ENCODE measurements around the gene CRACDL. TPM values are rescaled to one million over a fixed set of nuclear protein-coding genes. Genes with fewer than 3 reads are reported as not detected.

The CRACDL gene
- total and polyA plus RNA-seq, 2 donors (not counting 3 experiments of a cell fraction or from before 2014, with no cell fraction given), result 0.92 to 6.3 TPM

DNA sequence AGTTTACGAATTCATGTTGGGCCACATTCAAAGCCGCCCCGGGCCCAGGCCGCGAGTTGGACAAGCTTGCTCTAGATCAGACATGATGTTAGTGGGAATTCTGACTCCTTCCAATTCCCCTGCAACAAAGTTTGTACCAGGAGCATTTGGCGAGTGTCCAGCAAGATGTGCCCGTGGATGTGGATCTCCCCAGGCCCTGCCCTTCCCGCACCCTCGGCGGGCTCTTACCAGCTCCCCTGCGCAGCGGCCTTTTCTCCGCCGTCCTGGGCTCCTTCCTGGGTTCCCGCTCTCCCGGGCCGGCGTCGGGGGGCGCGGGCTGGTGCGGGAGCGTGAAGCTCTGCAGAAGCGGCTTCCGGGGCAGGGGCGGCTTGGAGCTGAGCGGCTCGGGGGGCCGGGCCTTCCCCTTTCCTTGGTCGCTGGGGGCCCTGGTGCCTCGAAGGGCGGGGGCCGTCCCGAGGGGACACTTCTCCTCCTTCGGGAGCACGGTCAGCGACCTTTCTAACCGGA lies 114.3 kb downstream of the CRACDL start:
- Histone ChIP-seq H3K27me3 (ENCODE audit: control insufficient read depth in 2 of 2, insufficient read depth in 2 of 2, low read length in 2 of 2) (no peaks in the 10 kb centered on the region), H3K27ac (ENCODE audit: insufficient read depth, low read depth, low read length) (no peak overlapping the region), H3K4me1 (ENCODE audit: control insufficient read depth, extremely low read depth, insufficient read depth, low read length) (peaks cover 11% of the 10 kb centered on the region), H3K4me3 (replicated peaks in 1 of 3; ENCODE audit: insufficient read depth in 1 of 3, low read depth in 1 of 3, low read length in 3 of 3) (no peak overlapping the region), H2AFZ (ENCODE audit: low read depth, low read length) (no peak overlapping the region), H3K4me2 (ENCODE audit: insufficient read depth, low read length) (no peak overlapping the region), H3K36me3 (ENCODE audit: control insufficient read depth in 2 of 2, extremely low read depth in 1 of 2, insufficient read depth in 2 of 2, low read length in 2 of 2) (no peaks in the 10 kb centered on the region), H3K9me1 (replicated peaks; ENCODE audit: control insufficient read depth, extremely low read depth, insufficient read depth, low read length) (no peaks in the 10 kb centered on the region), H4K20me1 (replicated peaks; ENCODE audit: control insufficient read depth, extremely low read depth, insufficient read depth, low read length) (no peaks in the 10 kb centered on the region), H3K9me3 (replicated peaks; ENCODE audit: control insufficient read depth, insufficient read depth, low read length) (no peaks in the 10 kb centered on the region), H3K9ac (replicated peaks; ENCODE audit: extremely low read depth, insufficient read depth, low read length) (no peak overlapping the region), H3K79me2 (ENCODE audit: control insufficient read depth, insufficient read depth, low read length) (no peaks in the 10 kb centered on the region)
- POLR2A ChIA-PET, result interaction anchor here (1.2 kb wide), 1 partner anchor 8 kb away, joined by 3 read pairs; no protein-coding TSS in a partner anchor
- CTCF ChIA-PET, result interaction anchor here (1.0 to 4.8 kb wide), 7 partner anchors 15 to 173 kb away, joined by 3 to 31 read pairs (median 4); partner anchors contain the start of gene MGAT4A
- dilution Hi-C loops (cut with MboI; ENCODE audit: extremely low pct_ligation_motif_present, low sequenced_read_pairs) (no loop called here), intact Hi-C loops (cut with micrococcal nuclease) (loop anchor here (1.0 to 2.0 kb wide), 2 partner anchors 22 to 63 kb away; no protein-coding TSS in a partner anchor)
- BruUV-seq (replicated peaks), result no TSS peak
- TF ChIP-seq GATA2 (IDR thresholded peaks at IDR 0.05; ENCODE audit: insufficient read depth, insufficient read length, low read depth, low read length) (no peak), JUN (IDR thresholded peaks at IDR 0.05; ENCODE audit: borderline replicate concordance, insufficient read depth, insufficient read length, low read depth) (no peak), EZH2 (IDR thresholded peaks at IDR 0.05; ENCODE audit: borderline replicate concordance, low read depth, low read length, severe bottlenecking) (no peak), FOS (IDR thresholded peaks at IDR 0.05; ENCODE audit: borderline replicate concordance, insufficient read depth, low read length) (no peak), POLR2A (IDR thresholded peaks at IDR 0.05; ENCODE audit: low read depth, low read length) (no peak), POLR2AphosphoS5 (IDR thresholded peaks at IDR 0.05; ENCODE audit: insufficient read depth, low read depth, low read length) (no peak), MYC (IDR thresholded peaks at IDR 0.05; ENCODE audit: low read depth, low read length) (no peak)
- TF ChIP-seq, protein P1, sequence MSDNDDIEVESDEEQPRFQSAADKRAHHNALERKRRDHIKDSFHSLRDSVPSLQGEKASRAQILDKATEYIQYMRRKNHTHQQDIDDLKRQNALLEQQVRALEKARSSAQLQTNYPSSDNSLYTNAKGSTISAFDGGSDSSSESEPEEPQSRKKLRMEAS (IDR thresholded peaks at IDR 0.05; ENCODE audit: insufficient read depth, insufficient read length), result no peak
- FAIRE-seq, result no peak
- no peak for DNase-seq (ENCODE audit: low read depth, low spot score)
